Measurements from ENCODE around the gene C1orf105.

DNA sequence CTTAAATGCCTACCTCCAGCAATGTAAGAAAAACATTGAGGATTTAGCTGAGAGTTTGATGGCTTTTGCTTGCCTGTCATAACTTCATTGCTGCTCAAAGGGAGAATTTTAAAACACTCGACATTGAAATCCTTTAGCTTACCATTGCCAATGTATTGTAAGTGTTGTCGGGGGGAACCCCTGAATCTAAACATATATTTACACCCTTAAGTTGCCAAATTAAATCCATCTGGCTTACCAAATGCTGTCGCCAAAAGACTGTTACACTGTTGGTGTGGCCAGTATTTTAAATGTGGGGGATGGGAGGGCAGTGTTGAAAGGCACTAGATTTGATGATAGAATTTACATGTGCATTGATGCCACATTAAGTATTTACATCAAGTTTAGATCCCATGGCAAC, 24.9 kb upstream of the C1orf105 start:
- no peak for TF ChIP-seq POLR2A (IDR thresholded peaks at IDR 0.05)
- TF ChIP-seq CTCF (IDR thresholded peaks at IDR 0.05), result no peak

Measured in testis (tissue), 2 donors.